Left ventricle myocardium inferior (tissue), 1 donor: Measurements from ENCODE around the gene L3MBTL4. TPM values are rescaled to one million over a fixed set of nuclear protein-coding genes. Genes with fewer than 3 reads are reported as not detected.

ENCODE experiments used
- DNase-seq: peaks from one replicate; pipeline ENCODE4 v3.0.0-alpha.2; 2020
- H3K27ac ChIP-seq: fragments of 200-600 bp; replicated peaks from 2 replicates; pipeline ENCODE4 v1.8.0; 2021
- H3K27me3 ChIP-seq: fragments of 200-600 bp; 2 replicates; pipeline ENCODE4 v1.8.0; 2021; ENCODE audit warnings: low read depth
- H3K36me3 ChIP-seq: fragments of 200-600 bp; 2 replicates; pipeline ENCODE4 v1.8.0; 2021
- H3K4me1 ChIP-seq: fragments of 200-600 bp; 2 replicates; pipeline ENCODE4 v1.8.0; 2021
- H3K4me3 ChIP-seq: fragments of 200-600 bp; 2 replicates; pipeline ENCODE4 v1.8.0; 2021; ENCODE audit warnings: mild to moderate bottlenecking, moderate library complexity
- H3K9me3 ChIP-seq: fragments of 200-600 bp; replicated peaks from 2 replicates; pipeline ENCODE4 v1.8.0; 2021
- CTCF ChIP-seq: fragments of 200-600 bp; IDR thresholded peaks from 2 replicates; pipeline ENCODE4 v1.8.0; 2021; ENCODE audit warnings: antibody characterized with exemption, mild to moderate bottlenecking, borderline replicate concordance
- intact Hi-C: fragments of 100-400 bp; cut with micrococcal nuclease; formaldehyde crosslinking; loops from one replicate; pipeline ENCODE4 v1.11.0; 2022
- total RNA-seq: library from RNA; stranded (reverse); fragmentation: NEBNext Ultra II Directional; extraction: Animal tissue kit (Norgen Biotek cat#: 25700); gene quantifications from one replicate; pipeline ENCODE4 v1.2.1, GENCODE V29; 2021
- donor health status: DM: no; HTN: yes; CAD: no; lungs with severe emphysema.

Gene L3MBTL4
- total RNA-seq, 1 donor from 2014 or later, result 3.5 TPM

DNA sequence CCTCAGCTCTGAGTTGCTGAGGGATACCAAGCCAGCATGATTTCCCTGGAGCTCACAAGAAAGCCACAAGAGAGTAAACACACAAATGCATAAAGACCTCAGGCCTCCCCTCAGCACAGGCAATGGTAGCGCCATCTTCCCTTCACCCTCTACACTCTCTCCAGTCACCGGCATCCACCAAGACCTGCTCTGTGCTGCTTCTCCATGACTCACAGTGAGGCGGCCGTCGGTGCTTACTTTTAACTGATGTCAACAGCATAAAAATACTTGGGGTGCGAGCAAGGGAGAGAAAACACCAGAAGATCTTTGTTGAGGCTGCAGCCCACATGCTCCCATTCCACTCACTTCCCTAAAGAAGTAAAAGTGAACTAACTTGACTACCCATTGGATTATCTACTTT, 46.7 kb downstream of the L3MBTL4 start:
- DNase-seq, result no peak
- H3K9me3 ChIP-seq, result peaks cover 9% of the 10 kb centered on the region
- H3K36me3 ChIP-seq, result no peaks in the 10 kb centered on the region

DNA sequence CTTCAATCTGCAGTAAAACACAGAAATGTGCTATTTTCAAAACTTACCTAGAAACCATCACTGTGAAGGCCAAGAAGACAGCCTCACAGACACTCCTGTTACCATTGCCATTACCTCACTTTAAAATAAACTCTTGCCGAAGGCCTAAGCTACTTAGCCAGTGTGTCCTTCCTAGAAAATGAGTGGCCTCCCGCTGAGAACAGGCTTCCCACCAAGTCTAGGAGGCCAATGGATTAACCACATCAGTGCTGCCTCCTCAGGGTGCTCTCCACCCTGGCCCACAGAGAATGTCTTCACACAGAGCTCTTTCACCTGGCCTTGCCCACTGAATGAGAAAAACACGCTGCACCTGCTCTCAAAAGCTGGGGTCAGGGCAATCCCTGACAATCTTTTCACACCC, 47.5 kb downstream of the L3MBTL4 start:
- H3K36me3 ChIP-seq, result no peaks in the 10 kb centered on the region

More for the DNA sequence above, 46.7 kb downstream of the L3MBTL4 start:
- intact Hi-C loops, result no loop called here
- Histone ChIP-seq H3K27me3 (no peaks in the 10 kb centered on the region), H3K4me1 (no peaks in the 10 kb centered on the region), H3K4me3 (no peak overlapping the region), H3K27ac (no peak overlapping the region)
- no peak for TF ChIP-seq CTCF

GRCh38 chr18:6366776-6367175, 47.9 kb downstream of the L3MBTL4 start:
- Histone ChIP-seq H3K27me3 (peaks cover under 1% of the 10 kb centered on the region), H3K36me3 (no peaks in the 10 kb centered on the region), H3K4me3 (no peak overlapping the region), H3K27ac (no peak overlapping the region), H3K4me1 (no peaks in the 10 kb centered on the region), H3K9me3 (peaks cover 2% of the 10 kb centered on the region)
- DNase-seq, result no peak
- intact Hi-C loops, result no loop called here
- TF ChIP-seq CTCF, result no peak

More for the DNA sequence above, 47.5 kb downstream of the L3MBTL4 start:
- H3K27me3 ChIP-seq, result no peaks in the 10 kb centered on the region
- H3K4me1 ChIP-seq, result no peaks in the 10 kb centered on the region
- no peak overlapping the region for H3K27ac ChIP-seq
- TF ChIP-seq CTCF, result no peak
- intact Hi-C loops, result no loop called here
- DNase-seq, result no peak
- peaks cover 6% of the 10 kb centered on the region for H3K9me3 ChIP-seq
- H3K4me3 ChIP-seq, result no peak overlapping the region

DNA sequence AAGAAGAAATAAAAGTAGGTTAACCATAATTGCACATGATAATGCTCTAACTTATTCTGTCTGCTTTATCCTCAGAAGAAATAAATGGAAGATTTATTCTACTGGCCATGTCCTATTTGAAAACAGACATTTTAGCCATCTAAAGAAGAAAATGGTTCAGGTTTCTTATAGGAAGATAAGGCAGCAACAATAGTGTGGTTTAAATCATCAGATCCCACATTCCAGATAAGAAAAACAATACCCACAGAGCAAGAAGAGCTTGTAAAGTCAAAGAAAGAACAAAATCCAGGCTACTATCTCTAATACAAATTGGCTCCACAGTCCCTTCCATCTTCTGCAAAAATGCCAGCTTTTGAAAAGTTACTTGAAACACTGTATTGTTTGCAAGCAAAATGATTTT, 49.3 kb downstream of the L3MBTL4 start:
- peaks cover 6% of the 10 kb centered on the region for H3K27me3 ChIP-seq
- no peak for TF ChIP-seq CTCF
- H3K9me3 ChIP-seq, result no peaks in the 10 kb centered on the region
- intact Hi-C loops, result no loop called here
- H3K27ac ChIP-seq, result no peak overlapping the region
- no peak for DNase-seq
- H3K36me3 ChIP-seq, result no peaks in the 10 kb centered on the region
- H3K4me1 ChIP-seq, result no peaks in the 10 kb centered on the region
- no peak overlapping the region for H3K4me3 ChIP-seq

- Histone ChIP-seq H3K9me3 (no peaks in the 10 kb centered on the region), H3K27me3 (peaks cover 6% of the 10 kb centered on the region), H3K36me3 (no peaks in the 10 kb centered on the region), H3K27ac (no peak overlapping the region), H3K4me3 (no peak overlapping the region), H3K4me1 (no peaks in the 10 kb centered on the region)
- no peak for DNase-seq
- intact Hi-C loops, result no loop called here
- TF ChIP-seq CTCF, result no peak
These were observed 51.5 kb downstream of the L3MBTL4 start for GRCh38 chr18:6363216-6363615.

DNA sequence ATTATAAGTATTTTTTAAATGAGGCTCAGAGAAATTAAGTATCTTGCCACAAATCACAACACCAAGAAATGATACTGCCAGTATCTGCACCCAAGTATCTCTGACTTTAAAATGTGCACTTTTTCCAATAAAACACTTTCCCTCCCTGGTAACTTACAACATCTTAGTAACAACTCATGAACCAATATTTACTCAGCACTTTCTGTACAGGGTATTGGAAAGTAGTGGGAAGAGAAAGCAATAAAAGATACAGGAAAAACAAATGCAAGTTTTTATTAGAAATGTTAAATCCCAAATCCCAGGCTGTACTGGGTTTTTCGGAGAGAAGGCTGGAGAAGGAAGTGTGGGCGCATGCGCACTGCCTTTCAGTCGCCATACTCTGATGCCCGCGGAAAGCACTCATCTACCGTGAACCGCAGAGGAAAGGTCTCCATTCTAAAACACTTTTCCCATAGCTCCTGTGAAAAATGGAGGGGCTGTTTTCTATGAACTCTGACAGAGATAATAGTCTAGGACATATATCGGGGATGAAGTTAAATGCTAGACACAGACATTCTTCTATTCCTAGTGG, 52.1 kb downstream of the L3MBTL4 start:
- no peak for TF ChIP-seq CTCF
- intact Hi-C loops, result no loop called here
- no peak overlapping the region for H3K27ac ChIP-seq
- DNase-seq, result no peak
- H3K4me1 ChIP-seq, result no peaks in the 10 kb centered on the region
- no peaks in the 10 kb centered on the region for H3K36me3 ChIP-seq
- no peak overlapping the region for H3K4me3 ChIP-seq
- no peaks in the 10 kb centered on the region for H3K9me3 ChIP-seq
- peaks cover 6% of the 10 kb centered on the region for H3K27me3 ChIP-seq
